Left renal pelvis (tissue), 4 donors: Measurements from ENCODE around the gene CDH23. TPM values are rescaled to one million over a fixed set of nuclear protein-coding genes. Genes with fewer than 3 reads are reported as not detected.
A peak's percentile ranks its signal among the peaks of the same experiment; 100 is the strongest.

ENCODE experiments used
- DNase-seq, 4 donors: peaks; one replicate each; pipeline ENCODE4 v3.0.0-alpha.2; 2013; ENCODE audit warnings: low read depth in 4 of 4, low spot score in 3 of 4
- polyA plus RNA-seq, 4 donors: library from polyadenylated mRNA; unstranded; fragments of 120-200 nt; gene quantifications; one replicate each; pipeline ENCODE4 v1.2.1, GENCODE V29; 2013; ENCODE audit not compliant: insufficient read length in 4 of 4

Gene CDH23
- polyA plus RNA-seq, 4 donors, result 1.5 to 28.3 (median 2.7) TPM

DNA sequence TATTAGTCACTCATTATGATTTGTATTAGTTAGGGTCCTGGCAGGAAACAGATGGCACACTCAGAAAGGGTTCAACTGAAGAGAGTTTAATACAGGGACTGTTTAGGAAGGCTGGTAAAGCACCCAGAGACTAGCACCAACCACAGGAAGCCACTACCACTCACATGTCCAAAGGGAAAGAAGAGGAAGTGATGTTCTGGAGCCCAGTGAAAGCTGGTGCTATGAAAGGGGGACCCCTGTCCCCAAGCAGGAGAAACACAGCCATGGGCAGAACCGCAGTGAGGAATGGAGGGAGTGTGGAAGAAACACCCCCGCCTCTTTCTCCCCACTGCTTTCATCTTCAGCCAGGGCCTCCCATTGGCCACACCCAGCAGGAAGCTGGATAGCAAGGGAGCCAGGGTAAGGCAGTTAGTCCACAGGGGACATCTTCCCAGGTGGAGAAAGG, 379.8 kb downstream of the CDH23 start:
- DNase-seq, result no peak

GRCh38 chr10:71777213-71777985, 380.7 kb downstream of the CDH23 start:
- no peak for DNase-seq

- DNase-seq, result no peak
Observed at GRCh38 chr10:71778071-71778825, 381.5 kb downstream of the CDH23 start.

GRCh38 chr10:71779641-71780040, 382.9 kb downstream of the CDH23 start:
- DNase-seq, result no peak

DNA sequence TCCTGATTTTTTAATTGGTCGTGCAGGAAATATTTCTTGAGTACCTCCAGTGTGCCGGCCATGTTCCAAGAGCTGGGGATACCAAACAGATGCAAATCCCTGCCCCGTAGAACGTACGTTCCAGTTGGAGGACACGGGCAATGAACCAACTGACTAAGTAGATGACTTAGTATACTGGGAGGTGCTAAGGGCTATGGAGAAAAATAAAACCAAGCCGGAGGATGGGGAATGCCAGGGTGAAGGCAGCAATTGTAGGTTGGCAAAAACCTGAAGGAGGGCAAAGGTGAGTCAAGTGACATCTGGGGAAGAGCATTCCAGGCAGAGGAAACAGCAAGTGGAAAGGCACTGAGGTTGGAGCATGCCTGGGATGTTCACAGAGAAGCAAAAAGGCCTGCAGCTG, 383.4 kb downstream of the CDH23 start:
- no peak for DNase-seq

DNA sequence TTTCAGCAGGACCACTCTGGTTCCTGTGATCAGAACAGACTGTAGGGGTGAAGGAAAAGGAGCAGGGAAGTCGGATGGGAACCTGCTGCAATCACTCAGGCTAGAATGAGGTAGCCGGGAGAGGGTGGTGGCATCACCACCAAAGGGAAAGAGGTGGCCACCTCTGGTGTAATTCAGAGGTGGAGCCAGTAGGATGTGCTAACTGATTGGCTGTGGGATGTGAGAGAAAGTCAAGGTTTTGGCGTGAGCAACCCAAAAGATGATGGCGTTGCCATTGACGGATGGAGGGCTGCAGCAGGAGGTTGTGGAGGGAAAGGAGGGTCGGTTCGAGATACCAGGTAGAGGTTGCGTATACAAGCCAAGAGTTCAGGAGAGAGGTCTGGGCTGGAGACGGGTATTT, 384.0 kb downstream of the CDH23 start:
- no peak for DNase-seq

GRCh38 chr10:71782221-71782916, 385.6 kb downstream of the CDH23 start:
- DNase-seq, result no peak

- DNase-seq, result no peak
Observed at GRCh38 chr10:71782917-71783490, 386.3 kb downstream of the CDH23 start.

DNA sequence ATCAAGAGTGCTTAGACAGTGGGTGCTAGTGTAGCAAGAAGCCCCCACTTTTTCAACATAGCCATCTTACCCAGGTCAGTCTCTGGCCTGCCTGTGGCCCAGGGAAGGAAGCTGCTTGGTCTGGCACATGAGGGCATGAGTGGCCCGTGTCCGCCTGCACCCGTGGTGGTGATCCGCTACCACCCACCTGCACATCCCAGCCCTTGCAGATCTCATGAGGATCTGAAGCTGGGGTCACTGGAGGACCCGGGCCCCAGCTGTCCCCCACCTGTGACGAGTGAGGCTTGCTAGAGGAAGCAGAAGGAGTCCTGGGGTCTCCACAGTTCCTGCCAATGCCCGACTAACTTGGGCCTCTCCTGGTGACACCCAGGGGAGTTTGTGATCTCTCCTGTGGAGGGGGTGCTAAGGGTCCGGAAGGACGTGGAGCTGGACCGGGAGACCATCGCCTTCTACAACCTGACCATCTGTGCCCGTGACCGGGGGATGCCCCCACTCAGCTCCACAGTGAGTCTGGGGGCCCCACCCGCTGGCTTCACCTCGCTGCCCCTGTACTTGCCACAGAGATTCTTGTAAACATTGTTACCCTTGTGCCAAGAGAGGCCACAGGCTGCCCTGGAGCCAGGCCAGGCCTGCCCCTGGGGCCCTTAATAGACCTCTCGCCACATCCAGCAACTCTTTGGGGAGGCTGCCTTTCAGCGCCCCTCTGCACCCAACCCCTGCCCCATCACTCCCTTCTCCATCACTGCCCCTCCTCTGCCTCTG, 387.4 kb downstream of the CDH23 start:
- no peak for DNase-seq

GRCh38 chr10:71784679-71785272, 388.1 kb downstream of the CDH23 start:
- DNase-seq, result no peak

- DNase-seq, result no peak
Observed at GRCh38 chr10:71788954-71789353, 392.2 kb downstream of the CDH23 start.

- no peak for DNase-seq
Observed at GRCh38 chr10:71789871-71790270, 393.2 kb downstream of the CDH23 start.

DNA sequence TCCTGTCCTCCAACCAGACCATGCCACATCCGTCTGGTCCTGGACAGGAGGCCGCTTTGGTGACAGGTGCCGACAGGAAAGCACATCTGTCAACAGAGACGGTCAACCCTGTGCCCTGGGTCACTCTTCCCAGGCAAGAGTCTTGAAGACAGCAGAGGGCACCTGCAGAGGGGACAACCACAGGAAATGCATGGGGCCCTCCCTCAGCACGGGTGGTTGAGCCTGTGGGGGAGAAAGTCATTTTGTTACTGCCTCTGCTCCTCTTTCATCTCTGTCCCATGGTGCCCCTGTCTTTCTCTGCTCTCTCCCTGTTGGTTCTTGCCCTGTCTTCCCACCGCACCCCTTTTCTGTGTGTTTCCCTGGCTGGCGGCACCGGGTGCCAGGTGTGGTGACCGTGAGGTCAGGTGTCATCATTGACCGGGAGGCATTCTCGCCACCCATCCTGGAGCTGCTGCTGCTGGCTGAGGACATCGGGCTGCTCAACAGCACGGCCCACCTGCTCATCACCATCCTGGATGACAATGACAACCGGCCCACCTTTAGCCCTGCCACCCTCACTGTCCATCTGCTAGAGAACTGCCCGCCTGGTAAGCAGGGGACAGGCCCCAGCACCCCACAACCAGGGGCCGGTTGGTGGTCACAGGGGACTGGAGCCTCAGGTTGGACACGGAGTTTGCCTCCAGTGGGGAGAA, 394.2 kb downstream of the CDH23 start:
- DNase-seq, result no peak

- DNase-seq, result peak in 1 of 4 donors; percentile 49
Observed at GRCh38 chr10:71795248-71795647, 398.5 kb downstream of the CDH23 start.

DNA sequence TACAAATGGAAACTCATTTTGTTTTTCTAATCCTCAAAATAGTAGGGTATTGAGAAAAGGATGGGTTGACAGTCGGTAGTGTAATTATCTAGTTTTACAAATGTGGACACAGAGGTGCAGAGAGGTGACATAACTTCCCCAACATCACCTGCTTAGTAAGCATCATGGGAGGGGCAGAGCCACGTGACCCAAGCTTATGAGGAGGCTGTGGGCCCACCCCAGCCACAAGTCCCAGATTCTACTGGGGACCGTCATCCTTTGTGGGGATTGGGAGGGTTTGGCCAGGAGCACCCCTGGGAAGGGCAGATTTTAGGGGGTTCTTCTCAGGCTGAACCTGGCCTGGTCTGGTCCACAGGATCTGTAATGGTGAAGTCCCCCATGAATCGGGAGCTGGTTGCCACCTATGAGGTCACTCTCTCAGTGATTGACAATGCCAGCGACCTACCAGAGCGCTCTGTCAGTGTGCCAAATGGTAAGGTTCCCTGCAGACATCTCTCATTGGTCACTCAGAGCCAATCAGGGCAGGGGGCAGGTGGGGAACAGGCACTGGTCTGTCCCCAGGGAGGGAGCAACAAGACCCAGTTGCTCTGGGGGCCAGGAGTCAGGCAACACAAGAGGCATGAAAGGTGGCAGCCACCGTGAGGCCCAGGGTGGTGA, 400.2 kb downstream of the CDH23 start:
- DNase-seq, result no peak

GRCh38 chr10:71797533-71798307, 401.0 kb downstream of the CDH23 start:
- DNase-seq, result no peak

DNA sequence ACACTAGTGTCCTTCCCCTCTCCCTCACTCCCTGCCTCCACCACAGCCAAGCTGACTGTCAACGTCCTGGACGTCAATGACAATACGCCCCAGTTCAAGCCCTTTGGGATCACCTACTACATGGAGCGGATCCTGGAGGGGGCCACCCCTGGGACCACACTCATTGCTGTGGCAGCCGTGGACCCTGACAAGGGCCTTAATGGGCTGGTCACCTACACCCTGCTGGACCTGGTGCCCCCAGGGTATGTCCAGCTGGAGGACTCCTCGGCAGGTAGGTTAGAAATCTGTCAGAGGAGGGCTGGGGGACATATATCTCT, 401.5 kb downstream of the CDH23 start:
- DNase-seq, result no peak

DNA sequence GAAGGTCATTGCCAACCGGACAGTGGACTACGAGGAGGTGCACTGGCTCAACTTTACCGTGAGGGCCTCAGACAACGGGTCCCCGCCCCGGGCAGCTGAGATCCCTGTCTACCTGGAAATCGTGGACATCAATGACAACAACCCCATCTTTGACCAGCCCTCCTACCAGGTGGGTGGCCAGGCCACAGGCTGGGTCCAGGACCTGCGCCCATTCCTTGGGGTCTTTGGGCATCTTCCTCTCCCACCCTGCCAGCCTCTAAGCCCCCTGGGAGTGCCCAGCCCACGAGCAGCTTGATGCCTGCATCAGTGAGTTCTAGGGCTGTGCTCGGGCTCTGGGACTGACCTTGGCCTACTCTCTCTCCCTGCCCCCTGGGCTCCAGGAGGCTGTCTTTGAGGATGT, 402.4 kb downstream of the CDH23 start:
- DNase-seq, result no peak
